Skeletal muscle tissue (tissue), 4 donors: Measurements from ENCODE around the gene SLC66A2. TPM values are rescaled to one million over a fixed set of nuclear protein-coding genes. Genes with fewer than 3 reads are reported as not detected.

Experiments
- H3K27ac ChIP-seq: one replicate; pipeline ENCODE4 v1.7.0; 2013; ENCODE audit warnings: mild to moderate bottlenecking, low read depth, low read length, inconsistent platforms
- H3K27me3 ChIP-seq, 3 donors: one replicate each; pipeline ENCODE4 v1.7.0; 2013; ENCODE audit warnings: low read length in 3 of 3; ENCODE audit not compliant: control insufficient read depth in 3 of 3, insufficient read depth in 3 of 3
- H3K36me3 ChIP-seq, 3 donors: one replicate each; pipeline ENCODE4 v1.7.0; 2013; ENCODE audit warnings: low read length in 3 of 3; ENCODE audit not compliant: control insufficient read depth in 3 of 3, insufficient read depth in 3 of 3
- H3K4me1 ChIP-seq, 3 donors: one replicate each; pipeline ENCODE4 v1.7.0; 2013; ENCODE audit warnings: low read length in 3 of 3, mild to moderate bottlenecking in 3 of 3; ENCODE audit not compliant: control insufficient read depth in 3 of 3, insufficient read depth in 3 of 3
- H3K4me3 ChIP-seq, 3 donors: one replicate each; pipeline ENCODE4 v1.7.0; 2013; ENCODE audit warnings: low read length in 3 of 3
- H3K9ac ChIP-seq, 3 donors: one replicate each; pipeline ENCODE4 v1.7.0; 2013; ENCODE audit warnings: low read length in 3 of 3, mild to moderate bottlenecking in 3 of 3, moderate library complexity in 2 of 3, low read depth in 1 of 3
- H3K9me3 ChIP-seq, 3 donors: one replicate each; pipeline ENCODE4 v1.7.0; 2013; ENCODE audit warnings: low read length in 3 of 3; ENCODE audit not compliant: control insufficient read depth in 3 of 3
- total RNA-seq: library from RNA; depleted of rRNA; stranded (reverse); fragments of >200 nt; gene quantifications from one replicate; pipeline ENCODE4 v1.2.3, GENCODE V29; 2014
- donor health status: Osteomylitis.

The SLC66A2 gene
- total RNA-seq, 1 donor from 2014 or later, result 20.4 TPM

- peaks cover 6 to 24% (median 9%) of the 10 kb centered on the region in 3 donors for H3K4me1 ChIP-seq
- H3K4me3 ChIP-seq, result no peak overlapping the region
- peaks cover 0 to 2% (median under 1%) of the 10 kb centered on the region in 3 donors for H3K9me3 ChIP-seq
- H3K27ac ChIP-seq, result no peak overlapping the region
- no peak overlapping the region for H3K9ac ChIP-seq
- H3K36me3 ChIP-seq, result peaks cover 31 to 40% (median 33%) of the 10 kb centered on the region in 3 donors
- H3K27me3 ChIP-seq, result no peaks in the 10 kb centered on the region
These were observed 13.3 kb downstream of the SLC66A2 start for GRCh38 chr18:79938196-79938595.

- peaks cover 24 to 33% (median 28%) of the 10 kb centered on the region in 3 donors for H3K36me3 ChIP-seq
- no peak overlapping the region for H3K9ac ChIP-seq
- H3K4me1 ChIP-seq, result peaks cover 6 to 19% (median 9%) of the 10 kb centered on the region in 3 donors
- H3K27me3 ChIP-seq, result no peaks in the 10 kb centered on the region
- no peak overlapping the region for H3K27ac ChIP-seq
- no peak overlapping the region for H3K4me3 ChIP-seq
- peaks cover 0 to 6% (median 5%) of the 10 kb centered on the region in 3 donors for H3K9me3 ChIP-seq
These were observed 14.2 kb downstream of the SLC66A2 start for GRCh38 chr18:79937103-79937860.

DNA sequence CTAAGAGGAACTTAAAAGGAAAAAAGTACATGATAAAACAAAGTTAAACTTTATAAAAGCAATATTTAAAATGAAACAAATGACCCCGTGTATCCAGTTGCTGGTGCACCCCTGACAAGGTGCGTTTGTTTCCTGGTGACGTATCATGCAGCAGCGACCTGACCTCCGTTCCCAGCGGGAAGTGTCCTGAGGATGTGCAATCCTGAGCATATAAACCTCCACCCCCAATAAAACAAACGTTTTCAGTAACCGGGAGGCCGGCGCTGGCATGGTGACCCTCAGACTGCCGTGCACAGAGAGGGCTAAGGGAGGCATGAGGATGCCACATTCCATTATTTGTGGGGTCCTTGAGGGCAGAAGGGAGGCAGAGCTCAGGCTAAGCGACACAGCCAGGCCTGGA, 14.8 kb downstream of the SLC66A2 start:
- Histone ChIP-seq H3K9me3 (peaks cover 0 to 6% (median 5%) of the 10 kb centered on the region in 3 donors), H3K27ac (no peak overlapping the region), H3K4me3 (no peak overlapping the region), H3K36me3 (peaks cover 18 to 26% (median 23%) of the 10 kb centered on the region in 3 donors), H3K27me3 (no peaks in the 10 kb centered on the region), H3K4me1 (peaks cover 5 to 12% (median 7%) of the 10 kb centered on the region in 3 donors), H3K9ac (no peak overlapping the region)

GRCh38 chr18:79935925-79936324, 15.5 kb downstream of the SLC66A2 start:
- Histone ChIP-seq H3K9ac (no peak overlapping the region), H3K9me3 (peaks cover 0 to 6% (median 5%) of the 10 kb centered on the region in 3 donors), H3K27me3 (no peaks in the 10 kb centered on the region), H3K4me1 (peaks cover 0 to 5% (median 4%) of the 10 kb centered on the region in 3 donors), H3K4me3 (no peak overlapping the region), H3K27ac (no peak overlapping the region), H3K36me3 (peaks cover 14 to 23% (median 20%) of the 10 kb centered on the region in 3 donors)

GRCh38 chr18:79935499-79935898, 16.0 kb downstream of the SLC66A2 start:
- no peak overlapping the region for H3K4me3 ChIP-seq
- peaks cover 0 to 6% (median 5%) of the 10 kb centered on the region in 3 donors for H3K9me3 ChIP-seq
- peaks cover 0 to 4% (median 2%) of the 10 kb centered on the region in 3 donors for H3K4me1 ChIP-seq
- no peaks in the 10 kb centered on the region for H3K27me3 ChIP-seq
- no peak overlapping the region for H3K27ac ChIP-seq
- H3K9ac ChIP-seq, result no peak overlapping the region
- peaks cover 14 to 20% (median 20%) of the 10 kb centered on the region in 3 donors for H3K36me3 ChIP-seq

DNA sequence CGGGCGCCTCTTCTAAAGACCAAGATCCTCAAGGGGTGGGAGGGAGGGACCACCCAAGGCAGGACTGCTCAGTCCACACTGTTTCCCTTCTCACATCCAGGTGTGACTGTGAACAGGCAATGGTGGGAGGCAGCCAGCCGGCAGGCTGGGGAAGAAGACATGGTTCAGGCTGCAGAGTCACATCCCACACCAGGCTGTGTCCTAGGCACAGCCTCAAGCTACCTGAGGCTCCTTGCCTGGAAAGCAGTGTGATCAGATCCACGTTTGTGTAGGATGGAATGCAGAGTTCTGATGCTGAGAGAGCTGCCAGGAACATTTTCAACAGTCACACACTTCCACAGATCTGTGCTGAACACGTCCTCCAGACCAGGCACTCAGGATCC, 16.4 kb downstream of the SLC66A2 start:
- peaks cover under 1 to 6% (median 5%) of the 10 kb centered on the region in 3 donors for H3K9me3 ChIP-seq
- peaks cover 14 to 20% (median 19%) of the 10 kb centered on the region in 3 donors for H3K36me3 ChIP-seq
- no peak overlapping the region for H3K4me3 ChIP-seq
- peaks cover 0 to 4% (median 0%) of the 10 kb centered on the region in 3 donors for H3K4me1 ChIP-seq
- H3K27me3 ChIP-seq, result no peaks in the 10 kb centered on the region
- no peak overlapping the region for H3K27ac ChIP-seq
- H3K9ac ChIP-seq, result no peak overlapping the region

DNA sequence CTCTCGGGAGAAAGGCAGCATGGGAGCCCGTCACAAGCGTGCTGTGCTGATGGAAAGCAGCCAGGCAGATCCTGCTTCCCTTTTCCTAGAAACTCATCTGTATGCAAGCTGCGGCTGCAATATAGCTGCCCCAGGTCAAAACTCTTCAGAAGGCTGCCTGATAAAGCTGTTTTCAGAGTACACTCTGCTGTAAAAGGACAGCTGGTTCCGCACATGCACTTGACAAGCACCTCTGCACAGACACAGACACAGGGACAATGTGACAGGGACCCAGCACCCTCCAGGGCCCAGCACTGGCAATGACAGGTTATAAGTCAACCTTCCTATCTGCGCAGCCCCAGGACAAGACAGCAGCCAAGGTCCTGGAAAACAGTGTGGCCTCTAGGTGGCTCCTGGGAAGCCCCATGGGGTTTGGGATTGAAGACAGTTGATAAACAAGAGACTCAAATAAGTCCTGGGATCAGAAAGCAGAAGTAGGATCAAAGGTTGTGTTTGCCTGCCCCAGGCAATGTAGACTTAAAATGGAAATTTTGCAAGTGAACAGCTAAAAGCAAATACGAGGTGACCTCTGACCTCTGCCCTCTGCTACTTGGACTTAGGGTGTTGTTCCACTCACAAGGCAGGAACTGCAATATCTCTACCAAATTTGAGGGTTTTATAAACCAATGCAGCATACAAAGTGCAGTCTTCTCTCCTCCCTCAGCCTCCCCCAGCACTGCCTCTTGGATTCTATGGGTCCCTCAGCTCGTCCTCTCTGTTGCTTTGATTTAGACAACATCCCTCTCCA, 16.9 kb downstream of the SLC66A2 start:
- H3K36me3 ChIP-seq, result peaks cover 20% of the 10 kb centered on the region in 3 donors
- peaks cover 0 to 4% (median 0%) of the 10 kb centered on the region in 3 donors for H3K4me1 ChIP-seq
- no peak overlapping the region for H3K4me3 ChIP-seq
- H3K9ac ChIP-seq, result no peak overlapping the region
- peaks cover 3 to 6% (median 5%) of the 10 kb centered on the region in 3 donors for H3K9me3 ChIP-seq
- no peaks in the 10 kb centered on the region for H3K27me3 ChIP-seq
- no peak overlapping the region for H3K27ac ChIP-seq

DNA sequence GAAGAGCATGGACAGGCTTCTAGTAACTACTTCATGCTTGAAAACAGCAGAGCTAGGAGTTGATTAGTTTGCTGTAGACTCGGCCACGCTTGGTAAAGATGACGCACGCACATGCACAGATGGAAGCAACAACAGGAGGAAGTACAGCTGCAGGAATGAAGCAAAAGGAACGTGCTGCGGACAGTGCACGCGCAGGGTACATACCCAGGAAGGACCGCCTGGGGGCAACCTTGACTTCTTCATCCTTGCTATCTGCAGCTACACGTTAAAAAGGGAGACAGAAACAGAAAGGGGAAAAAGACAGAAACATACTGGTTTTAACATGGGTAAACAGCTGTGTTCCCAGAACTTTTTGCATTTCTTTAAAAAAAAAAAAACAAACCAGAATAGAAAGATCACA, 17.7 kb downstream of the SLC66A2 start:
- H3K27me3 ChIP-seq, result no peaks in the 10 kb centered on the region
- peaks cover 23 to 28% (median 24%) of the 10 kb centered on the region in 3 donors for H3K36me3 ChIP-seq
- H3K9me3 ChIP-seq, result peaks cover 5 to 8% (median 6%) of the 10 kb centered on the region in 3 donors
- no peak overlapping the region for H3K4me3 ChIP-seq
- no peak overlapping the region for H3K9ac ChIP-seq
- H3K27ac ChIP-seq, result no peak overlapping the region
- H3K4me1 ChIP-seq, result peaks cover 0 to 4% (median 0%) of the 10 kb centered on the region in 3 donors

DNA sequence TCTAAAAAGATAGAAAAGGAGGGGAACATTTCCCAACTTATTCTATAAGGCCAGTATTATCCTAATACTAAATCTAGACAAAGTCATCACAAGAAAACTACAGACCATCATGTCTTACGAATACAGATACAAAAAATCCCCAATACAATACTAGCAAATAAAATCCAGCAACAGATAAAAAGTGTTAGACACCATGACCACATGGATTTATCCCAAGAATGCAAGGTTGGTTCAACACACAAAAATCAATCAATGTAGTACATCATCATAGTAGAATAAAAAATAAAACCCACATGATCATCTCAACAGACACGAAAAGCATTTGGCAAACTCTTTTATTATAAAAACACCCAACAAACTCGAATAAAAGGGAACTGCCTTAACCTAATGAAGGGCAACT, 18.5 kb downstream of the SLC66A2 start:
- Histone ChIP-seq H3K36me3 (peaks cover 24 to 34% (median 29%) of the 10 kb centered on the region in 3 donors), H3K9me3 (peaks cover 5 to 8% (median 6%) of the 10 kb centered on the region in 3 donors), H3K27ac (no peak overlapping the region), H3K27me3 (no peaks in the 10 kb centered on the region), H3K4me3 (no peak overlapping the region), H3K4me1 (peaks cover 0 to 4% (median 0%) of the 10 kb centered on the region in 3 donors), H3K9ac (no peak overlapping the region)
